ENCODE results near the gene ADAMTS6.
"Not testable (repeated sequence)": the region's sequence is repeated elsewhere in the genome, so short reads cannot be mapped to it uniquely, and the experiment has no call there.

ADAMTS6 gene

DNA sequence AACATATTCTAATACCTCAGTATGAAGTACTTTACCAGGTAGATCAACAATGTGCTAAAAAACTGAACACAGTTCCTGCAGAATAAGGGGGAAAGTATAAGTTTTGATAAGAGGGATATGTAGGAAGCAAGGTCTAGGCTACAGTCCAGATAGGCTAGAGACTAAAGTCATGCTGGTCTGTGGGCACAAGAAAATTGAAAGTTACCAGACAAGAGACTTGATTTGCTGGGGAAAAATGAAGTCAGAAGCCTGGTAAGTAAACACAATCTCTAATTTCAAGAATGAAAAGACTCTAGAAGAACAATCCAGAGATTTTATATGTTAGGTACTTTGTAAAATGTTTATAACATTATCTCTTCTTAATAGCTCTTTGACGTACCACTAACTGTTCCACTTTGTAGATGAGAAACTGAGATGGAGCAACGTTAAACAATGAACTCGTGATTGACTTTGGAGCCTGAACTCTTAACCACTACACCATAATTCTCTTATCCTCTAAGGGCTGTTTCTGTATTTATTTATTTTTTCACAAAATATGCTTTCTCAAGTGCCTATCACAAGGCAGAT lies 19.5 kb downstream of the ADAMTS6 start:
- no peak for DNase-seq (ENCODE audit: low read depth)

DNA sequence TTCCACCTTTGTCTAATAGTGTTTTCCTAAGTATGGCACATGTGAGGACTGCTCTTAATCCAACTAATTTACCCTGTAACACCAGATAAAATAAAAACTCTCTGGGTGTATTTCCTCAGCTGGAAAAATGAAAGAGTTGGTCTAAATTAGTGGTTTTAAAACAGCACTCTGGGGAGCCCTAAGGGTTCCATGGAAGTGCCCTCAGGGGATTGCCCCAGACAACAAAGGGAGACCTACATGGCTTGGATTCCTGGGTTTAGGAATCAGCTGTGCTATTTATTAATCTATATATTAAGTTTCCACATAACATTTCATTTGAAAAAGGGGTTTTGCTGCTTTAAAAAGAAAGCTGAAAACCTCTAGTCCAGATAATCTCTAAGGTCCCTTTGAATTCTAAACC lies 20.2 kb downstream of the ADAMTS6 start:
- no peak for DNase-seq (ENCODE audit: low read depth)

DNA sequence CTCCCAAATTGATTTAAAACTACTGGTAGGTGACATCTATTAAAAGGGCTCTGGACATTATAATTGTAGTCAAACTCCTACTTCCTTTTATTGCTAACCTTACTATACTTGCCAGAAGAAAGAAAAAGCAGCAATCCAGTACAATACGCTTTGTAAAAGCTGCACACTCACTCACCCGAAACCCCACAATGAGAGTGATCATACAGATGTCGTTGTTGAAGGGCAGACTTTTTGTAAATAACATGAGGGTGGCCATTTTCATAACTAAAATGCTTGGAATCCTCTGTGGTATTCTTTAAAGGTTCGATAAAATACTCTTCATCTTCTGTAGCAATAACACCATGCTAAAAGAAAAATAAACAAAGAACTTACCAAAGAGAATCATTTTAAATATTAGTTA lies 21.7 kb downstream of the ADAMTS6 start:
- no peak for DNase-seq (ENCODE audit: low read depth)

DNA sequence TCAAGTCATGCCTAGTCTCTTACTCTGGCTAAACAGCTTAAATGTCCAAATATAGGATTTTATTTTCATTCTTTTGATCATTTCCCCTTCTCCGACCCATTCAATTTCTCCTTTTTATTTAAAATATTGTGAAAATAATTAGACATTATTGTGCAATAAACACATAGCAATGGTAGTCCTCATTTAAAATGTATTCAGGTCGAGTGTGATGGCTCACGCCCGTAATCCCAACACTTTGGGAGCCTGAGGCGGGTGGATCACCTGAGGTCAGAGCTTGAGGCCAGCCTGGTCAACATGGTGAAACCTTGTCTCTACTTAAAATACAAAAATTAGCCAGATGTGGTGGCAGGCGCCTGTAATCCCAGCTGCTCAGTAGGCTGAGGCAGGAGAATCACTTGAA lies 26.7 kb downstream of the ADAMTS6 start:
- DNase-seq (ENCODE audit: low read depth): no peak

DNA sequence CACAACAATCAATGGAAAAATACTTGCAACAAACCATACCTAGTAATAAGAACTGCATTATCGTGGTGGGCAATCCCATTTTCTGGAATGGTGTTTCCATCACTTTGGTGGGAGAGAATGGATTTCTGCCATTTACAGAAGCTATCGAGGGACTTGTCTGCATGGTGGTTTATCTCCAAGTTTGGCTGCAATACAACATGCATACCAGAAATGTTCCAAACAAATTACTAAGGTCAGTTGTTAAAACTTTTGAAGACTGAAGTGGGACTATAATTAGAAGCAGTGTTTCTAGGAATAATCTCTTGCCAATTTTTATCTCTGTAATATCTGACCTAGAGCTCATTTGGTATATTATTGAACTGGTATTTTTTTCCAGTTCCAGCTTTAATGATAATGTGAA lies 30.3 kb downstream of the ADAMTS6 start:
- no peak for DNase-seq (ENCODE audit: low read depth)

DNA sequence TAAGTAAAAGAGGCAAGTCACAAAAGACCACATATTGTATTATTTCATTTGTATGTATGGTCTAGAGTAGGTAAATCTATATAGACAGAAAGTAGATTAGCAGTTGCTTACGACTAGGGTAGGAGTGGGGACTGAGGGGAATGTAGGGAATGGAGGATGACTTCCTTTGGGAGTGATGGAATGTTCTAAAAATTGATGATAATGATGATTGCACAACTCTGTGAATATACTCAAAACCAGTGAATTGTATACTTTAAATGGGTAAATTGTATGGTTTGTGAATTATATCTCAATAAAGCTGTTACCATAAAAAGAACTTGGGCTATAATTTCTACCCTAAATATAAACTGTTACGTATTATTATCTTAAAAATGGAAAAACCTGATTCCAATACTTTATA lies 35.0 kb downstream of the ADAMTS6 start:
- no peak for DNase-seq (ENCODE audit: low read depth)

DNA sequence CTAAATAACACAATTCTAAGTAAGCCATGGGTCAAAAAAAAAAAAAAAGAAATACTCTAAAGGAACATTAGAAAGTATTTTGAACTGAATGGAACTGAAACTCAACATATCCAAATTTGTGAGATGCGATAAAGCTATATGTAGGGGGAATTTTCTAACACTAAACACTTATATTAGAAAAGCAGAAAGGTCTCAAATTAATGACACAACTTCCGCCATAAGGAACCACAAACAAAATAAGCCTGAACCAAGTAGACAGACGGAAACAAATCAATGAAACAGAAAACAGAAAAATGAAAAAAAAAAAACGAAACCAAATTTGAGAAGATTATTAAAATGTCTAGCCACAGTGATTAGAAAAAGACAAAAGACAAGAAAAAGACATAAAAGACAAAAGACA lies 39.9 kb downstream of the ADAMTS6 start:
- no peak for DNase-seq (ENCODE audit: low read depth)

DNA sequence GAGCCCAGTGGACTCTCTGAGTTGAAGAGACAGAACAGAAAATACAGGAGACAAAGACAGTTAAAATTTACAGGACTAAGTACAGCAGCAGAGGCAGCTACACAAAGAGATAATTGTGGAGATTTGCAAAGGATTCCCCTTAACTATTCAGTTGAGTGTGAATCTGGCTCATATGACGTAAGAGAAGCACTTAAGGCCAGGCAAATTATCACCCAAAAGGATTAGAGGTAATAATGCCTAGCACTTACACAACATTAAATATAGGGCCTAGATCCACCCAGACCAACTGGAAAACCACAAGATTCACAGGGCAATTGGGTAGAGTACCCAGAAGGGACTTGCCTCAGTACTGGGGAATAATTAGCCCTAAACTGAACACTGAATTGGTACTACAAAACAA lies 41.3 kb downstream of the ADAMTS6 start:
- DNase-seq (ENCODE audit: low read depth): no peak

DNA sequence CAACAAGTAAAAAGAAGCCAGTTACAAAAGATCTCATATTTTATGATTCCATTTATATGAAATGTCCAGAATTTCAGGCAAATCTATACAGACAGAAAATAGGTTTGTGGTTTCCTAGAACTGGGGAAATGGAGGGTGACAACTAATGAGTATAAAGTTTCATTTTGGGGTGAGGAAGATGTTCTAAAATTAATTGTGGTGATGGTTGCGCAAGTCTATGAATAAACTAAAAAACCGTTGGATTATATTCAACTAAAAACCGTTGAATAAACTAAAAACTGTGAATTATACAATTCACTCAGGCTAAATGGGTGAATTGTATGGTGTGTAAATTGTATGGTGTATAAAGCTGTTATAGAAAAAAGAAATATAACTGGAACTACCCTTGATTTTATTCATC lies 47.6 kb downstream of the ADAMTS6 start:
- DNase-seq (ENCODE audit: low read depth): no peak

DNA sequence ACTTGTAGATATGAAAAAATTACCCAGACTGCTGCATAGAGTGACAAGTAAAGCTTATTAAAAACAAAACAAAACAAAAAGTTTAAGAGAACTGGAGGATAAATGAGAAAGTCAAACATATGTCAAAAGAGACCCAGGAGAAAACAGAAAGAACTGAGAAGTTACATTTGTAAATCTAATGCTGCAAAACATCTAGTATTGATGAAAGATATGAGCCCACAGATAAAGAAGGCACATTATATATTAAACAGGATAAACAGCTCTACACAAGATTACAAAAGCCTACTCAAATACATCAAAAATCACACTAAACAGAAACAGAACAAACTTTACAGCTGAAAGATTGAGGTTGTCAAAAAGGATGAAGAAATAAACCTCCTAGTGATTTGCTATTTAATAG lies 55.1 kb downstream of the ADAMTS6 start:
- DNase-seq (ENCODE audit: low read depth): no peak

DNA sequence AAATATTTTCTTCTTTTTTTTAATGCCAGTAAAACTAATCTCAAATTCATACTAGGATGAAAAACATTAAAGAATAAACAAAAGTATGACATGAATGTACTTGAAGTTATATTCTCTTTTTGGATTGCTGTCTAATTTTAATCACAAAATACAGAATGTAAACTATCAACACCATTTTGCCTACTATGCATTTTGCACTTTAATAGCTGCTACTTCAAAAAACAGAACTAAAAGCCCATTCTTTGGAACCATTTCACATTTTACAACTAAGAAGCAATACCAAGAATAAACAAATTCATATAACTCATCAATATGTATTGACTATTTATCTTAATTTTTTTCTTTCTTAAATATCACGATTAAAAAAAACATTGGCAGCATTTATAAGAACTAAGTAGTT lies 58.1 kb downstream of the ADAMTS6 start:
- no peak for DNase-seq (ENCODE audit: low read depth)

DNA sequence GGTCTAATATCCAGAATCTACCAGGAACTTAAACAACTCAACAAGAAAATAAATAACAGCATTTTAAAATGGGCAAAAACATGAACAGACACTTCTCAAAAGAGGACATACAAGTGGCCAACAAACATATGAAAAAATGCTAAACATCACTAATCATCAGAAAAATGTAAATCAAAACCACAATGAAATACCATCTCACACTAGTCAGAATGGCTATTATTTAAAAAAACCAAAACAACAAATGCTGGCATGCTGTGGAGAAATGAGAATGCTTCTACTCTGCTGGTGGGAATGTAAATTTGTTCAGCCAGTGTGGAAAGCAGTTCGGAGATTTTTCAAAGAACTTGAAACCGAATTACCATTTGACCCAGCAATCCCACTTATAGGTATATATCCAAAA lies 63.1 kb downstream of the ADAMTS6 start:
- no peak for DNase-seq (ENCODE audit: low read depth)

DNA sequence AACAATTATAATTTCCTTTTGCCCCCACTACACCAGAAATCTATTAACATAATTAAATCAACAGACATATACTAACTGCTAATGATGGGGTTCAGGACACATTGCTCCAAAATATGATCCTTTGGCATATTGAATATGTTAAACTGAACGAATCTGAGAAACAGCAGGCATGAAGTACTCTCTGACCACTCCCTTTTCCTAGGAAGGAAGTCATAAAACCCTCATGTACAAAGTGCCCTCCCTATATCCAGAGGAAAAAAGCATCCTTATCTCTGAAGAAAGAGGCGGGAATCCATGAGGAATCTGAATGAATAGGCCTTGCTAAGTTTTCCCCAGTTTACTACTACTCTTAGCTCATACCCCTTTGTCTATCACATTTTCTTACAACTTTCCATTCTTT lies 67.9 kb downstream of the ADAMTS6 start:
- DNase-seq (ENCODE audit: low read depth): no peak

DNA sequence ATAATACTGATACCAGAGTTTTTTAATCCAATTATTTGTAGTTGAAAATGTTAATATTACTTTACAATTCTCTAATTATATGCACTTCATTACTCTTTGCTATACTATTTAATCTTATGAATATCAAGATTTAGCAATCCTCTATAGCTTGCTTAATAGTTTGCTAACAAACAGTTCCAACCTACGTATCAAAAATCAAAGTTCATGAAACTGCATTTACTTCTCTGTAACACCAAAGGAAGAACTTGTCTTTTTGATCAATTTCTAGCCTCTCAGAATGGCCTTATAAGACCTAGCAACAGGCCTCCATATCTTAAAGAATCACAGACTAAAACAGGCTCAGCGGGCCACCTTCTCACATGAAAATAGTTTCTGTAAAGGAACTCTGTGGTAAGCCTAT lies 68.9 kb downstream of the ADAMTS6 start:
- DNase-seq (ENCODE audit: low read depth): no peak

DNA sequence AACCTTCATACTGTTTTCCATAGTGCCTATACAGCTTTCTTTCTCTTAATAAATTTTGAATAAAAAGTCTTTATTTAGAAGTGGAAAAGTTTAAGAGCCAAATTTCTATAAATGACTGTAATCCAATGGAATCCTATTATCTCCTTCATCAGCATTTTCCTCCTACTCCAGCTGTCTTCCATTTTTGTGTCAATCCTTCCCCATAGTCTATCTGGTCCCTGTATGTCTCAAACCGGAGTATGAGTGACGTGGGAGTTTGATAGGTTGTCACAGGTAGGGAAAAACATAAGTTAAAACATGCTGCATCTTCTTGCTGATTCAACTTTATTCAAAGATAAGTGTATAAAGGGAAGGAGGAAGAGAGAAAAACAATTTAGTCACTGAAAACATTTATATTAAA lies 70.4 kb downstream of the ADAMTS6 start:
- DNase-seq (ENCODE audit: low read depth): no peak

DNA sequence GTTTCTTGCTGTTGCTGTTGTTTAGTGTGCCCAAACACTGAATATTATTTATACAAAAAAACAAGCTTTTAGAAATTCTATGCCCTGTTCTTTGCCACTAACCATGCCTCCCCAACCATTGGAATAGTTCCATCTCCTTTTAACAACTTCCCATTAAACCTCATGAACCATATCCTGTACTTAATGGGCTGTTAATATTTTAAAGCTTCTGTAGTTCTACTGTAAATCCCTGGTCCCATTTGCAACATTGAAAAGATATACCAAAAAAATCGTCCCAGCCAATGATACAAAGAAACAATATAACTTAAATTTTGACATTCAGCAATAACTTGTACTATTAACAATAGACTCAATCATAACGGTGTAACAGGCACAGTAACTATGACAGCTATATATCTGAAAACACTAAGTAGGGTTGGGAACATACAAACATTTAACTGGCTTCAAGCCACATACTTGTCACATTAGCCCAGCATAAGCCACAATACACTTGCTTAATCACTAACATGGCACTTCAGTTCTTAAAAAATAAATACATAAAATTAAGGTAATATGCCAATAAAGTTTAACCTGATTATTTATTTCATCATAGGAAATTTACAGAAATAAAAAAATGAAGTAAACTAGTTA lies 86.1 kb downstream of the ADAMTS6 start:
- DNase-seq (ENCODE audit: low read depth): no peak

DNA sequence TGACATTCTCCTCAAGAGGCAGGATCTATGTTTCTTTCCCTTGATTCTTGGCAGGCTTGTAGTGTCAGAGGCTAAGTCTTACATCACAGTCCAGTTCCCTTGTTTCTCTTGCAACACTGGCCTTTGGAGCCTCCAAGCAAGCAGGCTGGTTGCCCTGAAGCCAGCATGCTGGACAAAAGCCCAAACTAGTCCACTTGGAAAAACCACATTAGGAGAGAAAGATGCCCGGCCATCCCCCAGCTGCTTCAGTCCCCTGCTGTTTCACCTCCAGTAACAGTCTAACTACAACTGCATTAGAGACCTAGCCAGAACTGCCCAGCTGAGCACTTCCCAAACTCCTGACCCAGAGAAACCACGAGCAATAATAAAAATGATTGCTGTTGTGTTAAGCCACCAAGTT lies 87.6 kb downstream of the ADAMTS6 start:
- no peak for DNase-seq (ENCODE audit: low read depth)

DNA sequence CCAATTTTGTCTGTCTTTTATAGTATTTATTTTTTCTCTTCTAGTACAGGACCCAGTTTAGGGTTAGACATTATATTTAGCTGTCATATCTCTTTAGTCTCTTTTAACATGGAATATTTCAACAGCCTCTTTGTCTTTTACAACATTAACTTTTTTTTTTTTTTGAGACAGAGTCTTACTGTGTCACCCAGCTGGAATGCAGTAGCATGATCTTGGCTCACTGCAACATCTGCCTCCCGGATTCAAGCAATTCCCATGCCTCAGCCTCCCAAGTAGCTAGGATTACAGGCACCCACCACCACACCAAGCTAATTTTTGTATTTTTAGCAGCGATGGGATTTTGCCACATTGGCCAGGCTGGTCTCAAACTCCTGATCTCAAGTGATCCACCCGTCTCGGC lies 90.1 kb downstream of the ADAMTS6 start:
- DNase-seq (ENCODE audit: low read depth): no peak

DNA sequence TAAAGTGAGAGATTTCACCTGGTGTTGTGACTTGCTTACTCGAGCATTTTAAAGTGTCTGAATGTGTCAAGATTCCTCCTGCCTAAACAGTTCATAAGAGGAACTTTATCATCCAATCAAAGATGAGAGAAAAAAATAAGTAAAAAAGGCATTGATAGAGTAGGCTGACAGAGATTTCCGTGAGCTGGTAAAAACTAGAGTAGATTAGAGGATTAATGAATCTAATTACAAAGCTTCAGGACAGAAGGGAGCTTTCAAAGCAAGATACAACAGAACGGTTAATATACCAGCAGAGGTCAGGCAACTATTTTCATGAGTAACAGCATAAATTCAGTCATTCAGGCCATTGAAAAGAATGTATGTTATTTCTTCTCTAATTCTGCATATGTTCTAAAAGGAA lies 91.5 kb downstream of the ADAMTS6 start:
- no peak for DNase-seq (ENCODE audit: low read depth)

DNA sequence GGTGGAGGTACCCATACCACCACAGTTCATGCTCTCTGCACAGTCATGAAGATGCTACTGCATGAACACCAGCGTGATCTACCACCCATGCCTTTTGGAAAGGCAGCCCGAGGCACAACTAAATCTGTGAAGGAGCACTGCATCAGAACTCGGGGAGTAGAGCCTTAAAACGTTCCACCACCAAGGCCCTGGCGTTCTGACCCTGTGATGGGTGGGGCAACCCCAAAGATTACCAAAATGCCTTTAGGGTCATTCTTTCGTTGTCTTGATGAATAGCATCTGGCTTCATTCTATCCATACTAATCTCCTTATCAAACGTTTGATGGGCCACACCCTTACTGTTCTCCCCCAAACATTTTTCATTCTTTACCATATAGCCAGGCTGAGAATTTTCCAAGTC lies 97.9 kb downstream of the ADAMTS6 start:
- DNase-seq (ENCODE audit: low read depth): no peak

DNA sequence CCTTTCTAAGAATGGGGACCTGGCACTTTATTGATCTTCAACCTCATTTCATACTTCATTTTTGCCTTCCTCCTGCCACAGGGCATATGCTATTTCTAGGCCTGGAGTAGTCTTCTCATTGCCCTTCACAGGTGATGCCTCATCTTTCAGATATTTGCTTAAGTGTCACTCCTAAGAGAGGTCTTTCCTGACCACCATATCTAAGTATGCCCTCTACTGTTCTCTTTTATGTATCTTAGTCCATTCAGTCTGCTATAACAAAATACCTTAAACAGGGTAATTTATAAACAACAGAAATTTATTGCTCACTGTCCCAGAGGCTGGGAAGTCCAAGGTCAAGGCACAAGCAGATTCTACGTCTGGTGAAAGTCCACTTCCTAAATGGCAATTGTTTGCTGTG lies 99.1 kb downstream of the ADAMTS6 start:
- no peak for DNase-seq (ENCODE audit: low read depth)

DNA sequence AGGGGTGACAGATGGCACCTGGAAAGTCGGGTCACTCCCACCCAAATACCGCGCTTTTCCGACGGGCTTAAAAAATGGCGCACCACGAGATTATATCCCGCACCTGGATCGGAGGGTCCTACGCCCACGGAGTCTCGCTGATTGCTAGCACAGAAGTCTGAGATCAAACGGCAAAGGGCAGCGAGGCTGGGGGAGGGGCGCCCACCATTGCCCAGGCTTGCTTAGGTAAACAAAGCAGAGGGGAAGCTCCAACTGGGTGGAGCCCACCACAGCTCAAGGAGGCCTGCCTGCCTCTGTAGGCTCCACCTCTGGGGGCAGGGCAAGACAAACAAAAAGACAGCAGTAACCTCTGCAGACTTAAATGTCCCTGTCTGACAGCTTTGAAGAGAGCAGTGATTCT lies 111.2 kb downstream of the ADAMTS6 start:
- DNase-seq (ENCODE audit: low read depth): not testable (repeated sequence)

DNA sequence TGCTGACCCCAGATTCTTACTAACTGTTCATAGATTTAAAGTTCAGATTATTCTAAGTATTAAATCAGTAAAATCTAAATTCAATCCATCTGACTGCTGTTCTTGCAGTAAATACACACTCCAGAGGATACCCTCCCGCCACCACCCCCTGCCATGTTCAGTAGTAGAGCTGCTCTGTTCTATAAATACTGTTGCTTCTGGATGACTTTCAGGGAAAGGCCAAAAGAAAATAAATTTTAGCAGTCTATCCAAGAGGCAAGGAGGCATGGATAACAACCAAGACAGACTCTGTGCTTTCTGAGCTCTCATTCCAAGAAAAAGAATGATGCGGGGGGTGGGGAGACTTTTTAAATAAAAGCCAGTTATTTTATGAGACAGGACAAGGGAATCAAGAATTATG lies 115.1 kb downstream of the ADAMTS6 start:
- DNase-seq (ENCODE audit: low read depth): no peak

DNA sequence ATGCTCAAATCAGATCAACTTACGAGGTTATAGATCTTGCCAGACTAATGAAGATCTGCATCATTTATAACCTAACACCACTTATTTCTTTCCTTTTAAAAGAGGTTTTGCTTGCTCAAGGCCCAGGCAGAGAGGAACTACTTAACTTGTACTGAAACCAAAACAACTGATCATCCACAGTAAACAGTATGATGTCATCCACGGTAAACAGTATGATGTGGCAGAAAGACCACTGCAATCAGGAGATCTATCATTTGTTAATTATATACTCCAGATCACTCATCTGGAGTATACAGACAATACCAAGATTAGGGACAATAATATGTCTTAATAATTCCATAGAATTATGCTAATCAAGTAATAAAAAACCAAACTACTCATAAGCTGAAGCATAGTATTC lies 116.8 kb downstream of the ADAMTS6 start:
- DNase-seq (ENCODE audit: low read depth): no peak

DNA sequence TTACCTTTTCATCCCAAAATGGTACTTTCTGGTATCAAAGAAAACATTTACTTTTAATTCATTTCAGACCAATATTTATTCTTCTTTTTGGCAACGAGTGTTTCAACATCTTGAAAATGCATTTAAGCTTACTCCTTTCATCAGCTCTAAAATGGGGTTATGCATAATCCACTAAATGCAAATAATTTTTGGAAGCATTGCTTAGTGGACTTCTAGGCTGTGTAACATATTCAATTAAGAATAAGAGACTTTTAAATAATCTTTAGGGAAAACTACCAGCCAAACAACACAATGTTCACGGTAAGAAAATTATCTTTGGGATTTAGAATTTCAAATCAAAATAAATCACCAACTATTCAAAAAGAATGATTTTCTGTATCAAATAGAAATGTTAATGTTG lies 118.2 kb downstream of the ADAMTS6 start:
- no peak for DNase-seq (ENCODE audit: low read depth)
